ENCODE measurements around the gene GLA. TPM values are rescaled to one million over a fixed set of nuclear protein-coding genes. Genes with fewer than 3 reads are reported as not detected.

Gene GLA
- total and polyA plus RNA-seq, 4 donors: 21.4 to 32.7 (median 29.3) TPM

Other genes with a start within 250 kb of the GLA start
- 1 to 10 TPM; 4.2 to 9.8 TPM for gene DRP2, start 188.1 kb downstream of the GLA start, total RNA-seq
- gene DRP2, start 188.1 kb downstream of the GLA start, polyA plus RNA-seq (ENCODE audit: insufficient read length in 2 of 2): 10 to 100 TPM in 1 of 2 donors, 1 to 10 TPM in 1; 9.8 to 11.1 TPM
- gene TAF7L, start 116.6 kb downstream of the GLA start, total RNA-seq: under 1 TPM; 0.20 to 0.72 TPM
- under 1 TPM; 0.24 TPM for gene TAF7L, start 116.6 kb downstream of the GLA start, polyA plus RNA-seq (ENCODE audit: insufficient read length in 2 of 2)
- gene TIMM8A, start 59.2 kb downstream of the GLA start, total RNA-seq: 1 to 10 TPM; 4.2 to 5.7 TPM
- gene TIMM8A, start 59.2 kb downstream of the GLA start, polyA plus RNA-seq (ENCODE audit: insufficient read length in 2 of 2): 10 to 100 TPM; 14.4 to 14.7 TPM
- gene BTK, start 21.7 kb downstream of the GLA start, total RNA-seq: 1 to 10 TPM; 4.1 to 7.3 TPM
- 1 to 10 TPM; 4.1 to 6.2 TPM for gene BTK, start 21.7 kb downstream of the GLA start, polyA plus RNA-seq (ENCODE audit: insufficient read length in 2 of 2)
- 1,000 to 10,000 TPM in 1 of 2 donors, 100 to 1,000 TPM in 1; 166 to 1,311 TPM for gene RPL36A, start 16.9 kb downstream of the GLA start, total RNA-seq
- gene RPL36A, start 16.9 kb downstream of the GLA start, polyA plus RNA-seq (ENCODE audit: insufficient read length in 2 of 2): 100 to 1,000 TPM; 492 to 524 TPM
- 10 to 100 TPM; 63.7 to 75.1 TPM for gene HNRNPH2, start 297 bp upstream of the GLA start, total RNA-seq
- 100 to 1,000 TPM in 1 of 2 donors, 10 to 100 TPM in 1; 96.5 to 111 TPM for gene HNRNPH2, start 297 bp upstream of the GLA start, polyA plus RNA-seq (ENCODE audit: insufficient read length in 2 of 2)
- 10 to 100 TPM; 15.9 to 16.6 TPM for gene ARMCX4, start 77.5 kb upstream of the GLA start, total RNA-seq
- gene ARMCX4, start 77.5 kb upstream of the GLA start, polyA plus RNA-seq (ENCODE audit: insufficient read length in 2 of 2): 10 to 100 TPM; 26.1 to 29.8 TPM
- gene ARMCX1, start 142.6 kb upstream of the GLA start, total RNA-seq: 10 to 100 TPM; 54.4 to 60.0 TPM
- 10 to 100 TPM; 57.8 to 60.6 TPM for gene ARMCX1, start 142.6 kb upstream of the GLA start, polyA plus RNA-seq (ENCODE audit: insufficient read length in 2 of 2)
- gene ARMCX6, start 210.1 kb upstream of the GLA start, total RNA-seq: 10 to 100 TPM; 33.3 to 74.4 TPM
- gene ARMCX6, start 210.1 kb upstream of the GLA start, polyA plus RNA-seq (ENCODE audit: insufficient read length in 2 of 2): 10 to 100 TPM; 61.2 to 64.5 TPM
- 100 to 1,000 TPM in 1 of 2 donors, 10 to 100 TPM in 1; 89.8 to 114 TPM for gene ARMCX3, start 215.2 kb upstream of the GLA start, total RNA-seq
- gene ARMCX3, start 215.2 kb upstream of the GLA start, polyA plus RNA-seq (ENCODE audit: insufficient read length in 2 of 2): 100 to 1,000 TPM; 110 to 142 TPM

All from spinal cord (tissue), 4 donors.